SU-DHL-6 (cell line): ENCODE data around the gene ATP6V1B1.

Experiments
- H2AFZ ChIP-seq: fragments of 200-600 bp; sonication (generic); 2 replicates; pipeline ENCODE4 v1.6.1; 2014; ENCODE audit warnings: low read depth, mild to moderate bottlenecking, moderate library complexity, mixed read lengths, antibody characterized with exemption, low read length; ENCODE audit not compliant: severe bottlenecking
- H3F3A ChIP-seq: fragments of 200-600 bp; shearing (Covaris generic); 2 replicates; pipeline ENCODE4 v1.6.0; 2016; ENCODE audit warnings: antibody characterized with exemption, mild to moderate bottlenecking; ENCODE audit not compliant: insufficient read depth
- H3K27ac ChIP-seq: fragments of 200-600 bp; sonication (generic); 2 replicates; pipeline ENCODE4 v1.5.1; 2016; ENCODE audit warnings: low read depth, mild to moderate bottlenecking, low read length, moderate library complexity, mixed read lengths
- H3K27me3 ChIP-seq: fragments of 200-600 bp; sonication (generic), shearing (Covaris generic); 2 replicates; pipeline ENCODE4 v1.6.0; 2014; ENCODE audit warnings: mild to moderate bottlenecking, low read length
- H3K36me3 ChIP-seq: fragments of 200-600 bp; sonication (generic); 2 replicates; pipeline ENCODE4 v1.6.1; 2014; ENCODE audit warnings: mild to moderate bottlenecking, low read length, mixed read lengths
- H3K4me2 ChIP-seq: fragments of 300-600, 200-600 bp; shearing (Covaris generic), sonication (generic); 2 replicates; pipeline ENCODE4 v1.6.0; 2014; ENCODE audit warnings: low read length, low read depth, mild to moderate bottlenecking; ENCODE audit not compliant: poor library complexity, severe bottlenecking
- H3K4me3 ChIP-seq: fragments of 200-600 bp; sonication (generic); 2 replicates; pipeline ENCODE4 v1.5.1; 2014; ENCODE audit warnings: antibody characterized with exemption, low read length, mild to moderate bottlenecking, mixed read lengths; ENCODE audit not compliant: insufficient read depth, poor library complexity, severe bottlenecking
- H3K79me2 ChIP-seq: fragments of 200-600 bp; sonication (generic); 2 replicates; pipeline ENCODE4 v1.6.1; 2014; ENCODE audit warnings: mild to moderate bottlenecking, low read length, moderate library complexity; ENCODE audit not compliant: insufficient read depth
- H3K9ac ChIP-seq: fragments of 200-600 bp; sonication (generic); 2 replicates; pipeline ENCODE4 v1.7.0; 2014; ENCODE audit warnings: mild to moderate bottlenecking, low read length
- H3K9me2 ChIP-seq: fragments of 200-600 bp; sonication (generic); replicated peaks from 2 replicates; pipeline ENCODE4 v1.6.1; 2014; ENCODE audit warnings: low read length; ENCODE audit not compliant: insufficient read depth
- H3K9me3 ChIP-seq: fragments of 200-600 bp; sonication (generic); 2 replicates; pipeline ENCODE4 v1.6.1; 2014; ENCODE audit warnings: low read length, mixed read lengths; ENCODE audit not compliant: insufficient read depth
- H4K20me1 ChIP-seq: fragments of 200-600 bp; sonication (generic); 2 replicates; pipeline ENCODE4 v1.6.1; 2014; ENCODE audit warnings: low read depth, mild to moderate bottlenecking, antibody characterized with exemption, low read length, moderate library complexity, mixed read lengths
- EZH2phosphoT487 ChIP-seq: fragments of 200-600 bp; sonication (generic), shearing (Covaris generic); conservative IDR thresholded peaks from 2 replicates; pipeline ENCODE4 v1.6.1; 2018; ENCODE audit warnings: mild to moderate bottlenecking, antibody characterized with exemption, low read length, moderate library complexity, mixed read lengths
- TF ChIP-seq, protein P1 (sequence below): fragments of 200-600 bp; sonication (generic); IDR thresholded peaks from one replicate; pipeline ENCODE4 v1.5.1; 2017; ENCODE audit warnings: antibody characterized with exemption, mild to moderate bottlenecking, low read length, moderate library complexity; ENCODE audit not compliant: insufficient read depth, poor library complexity, severe bottlenecking

Gene ATP6V1B1

DNA sequence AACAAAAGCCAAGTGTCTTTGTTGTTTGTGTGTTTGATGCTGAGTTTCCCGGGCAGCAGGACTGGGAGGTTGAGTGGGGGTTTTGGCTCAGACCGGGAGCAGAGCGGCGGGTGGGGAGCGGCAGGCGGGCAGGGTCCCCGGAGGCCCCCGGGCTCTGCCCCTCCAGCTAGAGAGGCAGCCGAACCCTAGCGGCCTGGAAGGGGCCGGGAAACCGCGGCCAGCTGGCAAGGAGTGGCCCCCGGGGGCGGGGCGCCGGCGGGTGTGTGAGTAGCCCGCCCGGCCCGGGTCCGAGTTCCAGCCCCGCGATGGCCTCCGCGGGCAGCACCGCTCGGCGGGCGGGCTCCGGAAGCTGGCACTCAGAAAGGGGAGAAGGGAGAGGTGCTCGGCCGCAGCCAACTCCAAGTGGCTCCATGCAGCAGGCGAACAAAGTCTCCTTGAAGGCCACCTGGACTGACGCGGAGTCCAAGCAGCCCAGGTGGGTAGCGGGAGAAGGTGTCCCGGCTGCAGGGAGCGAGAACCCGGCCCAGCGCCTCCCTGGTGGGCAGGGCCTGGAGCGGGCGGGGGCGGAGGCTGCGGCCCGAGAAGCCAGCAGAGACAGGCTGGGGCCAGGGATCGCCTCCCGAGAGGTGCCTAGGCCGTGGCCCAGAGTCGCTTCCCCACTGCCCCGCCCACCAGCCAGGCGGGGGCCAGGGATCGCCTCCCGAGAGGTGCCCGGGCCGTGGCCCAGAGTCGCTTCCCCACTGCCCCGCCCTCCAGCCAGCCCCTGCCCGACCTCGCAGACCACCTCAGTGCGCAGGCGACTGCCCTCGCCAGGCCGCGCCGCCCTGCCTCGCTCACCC is 42.9 kb downstream of the ATP6V1B1 start, which contains the start of gene ANKRD53:
ANKRD53 (plus strand) TSS at position 290 of the 839 bp plus-strand sequence; CDS start at position 306, 16 bp downstream.
- peak within 1 kb of the TSS; percentile 75 for H2AFZ ChIP-seq
- H3K4me3 ChIP-seq = no peak within 1 kb of the TSS
- no peak within 1 kb of the TSS for H3K9ac ChIP-seq
- H3K36me3 ChIP-seq = no peaks in the 10 kb centered on the region
- no peaks in the 10 kb centered on the region for H3K79me2 ChIP-seq
- H3K27me3 ChIP-seq = no peaks in the 10 kb centered on the region
- no peak within 1 kb of the TSS for H3K27ac ChIP-seq
- no peaks in the 10 kb centered on the region for H3K9me2 ChIP-seq
- no peaks in the 10 kb centered on the region for H3K9me3 ChIP-seq
- no peaks in the 10 kb centered on the region for H3F3A ChIP-seq
- no peaks in the 10 kb centered on the region for H4K20me1 ChIP-seq
- H3K4me2 ChIP-seq = peak within 1 kb of the TSS; percentile 43
- TF ChIP-seq, protein P1, sequence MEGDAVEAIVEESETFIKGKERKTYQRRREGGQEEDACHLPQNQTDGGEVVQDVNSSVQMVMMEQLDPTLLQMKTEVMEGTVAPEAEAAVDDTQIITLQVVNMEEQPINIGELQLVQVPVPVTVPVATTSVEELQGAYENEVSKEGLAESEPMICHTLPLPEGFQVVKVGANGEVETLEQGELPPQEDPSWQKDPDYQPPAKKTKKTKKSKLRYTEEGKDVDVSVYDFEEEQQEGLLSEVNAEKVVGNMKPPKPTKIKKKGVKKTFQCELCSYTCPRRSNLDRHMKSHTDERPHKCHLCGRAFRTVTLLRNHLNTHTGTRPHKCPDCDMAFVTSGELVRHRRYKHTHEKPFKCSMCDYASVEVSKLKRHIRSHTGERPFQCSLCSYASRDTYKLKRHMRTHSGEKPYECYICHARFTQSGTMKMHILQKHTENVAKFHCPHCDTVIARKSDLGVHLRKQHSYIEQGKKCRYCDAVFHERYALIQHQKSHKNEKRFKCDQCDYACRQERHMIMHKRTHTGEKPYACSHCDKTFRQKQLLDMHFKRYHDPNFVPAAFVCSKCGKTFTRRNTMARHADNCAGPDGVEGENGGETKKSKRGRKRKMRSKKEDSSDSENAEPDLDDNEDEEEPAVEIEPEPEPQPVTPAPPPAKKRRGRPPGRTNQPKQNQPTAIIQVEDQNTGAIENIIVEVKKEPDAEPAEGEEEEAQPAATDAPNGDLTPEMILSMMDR = no peak
- no peak for TF ChIP-seq EZH2phosphoT487

DNA sequence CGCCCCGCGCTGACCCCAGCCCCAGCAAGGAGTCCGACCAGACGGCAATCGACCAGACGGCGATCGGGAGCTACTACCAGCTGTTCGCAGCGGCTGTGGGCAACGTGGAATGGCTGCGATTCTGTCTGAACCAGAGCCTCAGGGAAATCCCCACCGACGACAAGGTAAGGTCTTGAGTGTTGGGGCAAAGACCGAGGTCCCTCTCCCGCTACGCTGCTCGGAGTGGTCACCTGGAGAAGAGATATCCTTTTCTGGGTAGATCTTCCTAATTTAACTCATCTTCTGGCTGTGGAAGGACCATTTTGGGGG is 43.4 kb downstream of the ATP6V1B1 start:
- TF ChIP-seq, protein P1 = no peak
- TF ChIP-seq EZH2phosphoT487 = no peak
- Histone ChIP-seq H4K20me1 (no peaks in the 10 kb centered on the region), H3K27me3 (no peaks in the 10 kb centered on the region), H3K79me2 (no peaks in the 10 kb centered on the region), H3K9me2 (no peaks in the 10 kb centered on the region), H3K36me3 (no peaks in the 10 kb centered on the region), H3K9me3 (no peaks in the 10 kb centered on the region), H3K4me3 (no peak overlapping the region), H2AFZ (no peak overlapping the region), H3K4me2 (no peak overlapping the region), H3K27ac (no peak overlapping the region), H3K9ac (no peak overlapping the region), H3F3A (no peaks in the 10 kb centered on the region)

DNA sequence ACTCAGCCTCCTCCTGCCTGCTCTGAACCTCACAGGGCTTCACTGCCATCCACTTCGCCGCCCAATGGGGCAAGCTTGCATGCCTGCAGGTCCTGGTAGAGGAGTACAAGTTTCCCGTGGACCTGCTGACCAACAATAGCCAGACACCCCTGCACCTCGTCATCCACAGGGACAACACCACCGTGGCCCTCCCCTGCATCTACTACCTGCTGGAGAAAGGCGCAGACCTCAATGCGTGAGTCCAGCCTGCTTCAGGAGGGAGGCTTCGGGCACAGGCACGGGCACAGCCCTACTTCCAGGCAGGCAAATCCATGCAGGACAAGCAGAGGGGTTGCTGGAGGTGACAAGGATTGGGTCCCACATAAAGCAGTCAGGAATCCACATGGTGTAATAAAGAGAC is 43.9 kb downstream of the ATP6V1B1 start:
- no peaks in the 10 kb centered on the region for H3K36me3 ChIP-seq
- TF ChIP-seq, protein P1 = no peak
- no peak for TF ChIP-seq EZH2phosphoT487

More for the DNA sequence above, 43.9 kb downstream of the ATP6V1B1 start:
- no peak overlapping the region for H3K27ac ChIP-seq
- no peaks in the 10 kb centered on the region for H4K20me1 ChIP-seq
- no peaks in the 10 kb centered on the region for H3K79me2 ChIP-seq
- no peak overlapping the region for H3K4me3 ChIP-seq
- no peaks in the 10 kb centered on the region for H3F3A ChIP-seq
- H3K4me2 ChIP-seq = no peak overlapping the region
- no peak overlapping the region for H3K9ac ChIP-seq
- no peaks in the 10 kb centered on the region for H3K9me2 ChIP-seq
- H3K27me3 ChIP-seq = no peaks in the 10 kb centered on the region
- H3K9me3 ChIP-seq = no peaks in the 10 kb centered on the region
- H2AFZ ChIP-seq = no peak overlapping the region
